Endodermal cell (in vitro differentiated cells): Measurements from ENCODE around the gene AP3D1. TPM values are rescaled to one million over a fixed set of nuclear protein-coding genes. Genes with fewer than 3 reads are reported as not detected.

Experiments used
- DNase-seq: peaks from one replicate; pipeline ENCODE4 v3.0.0-alpha.2; 2017
- H3K27ac ChIP-seq: 2 replicates; pipeline ENCODE4 v1.5.1; 2013; ENCODE audit warnings: mild to moderate bottlenecking, low read depth, low read length, moderate library complexity
- H3K27me3 ChIP-seq: 2 replicates; pipeline ENCODE4 v1.6.1; 2013; ENCODE audit warnings: mild to moderate bottlenecking, low read length, moderate library complexity; ENCODE audit not compliant: insufficient read depth, control insufficient read depth, poor library complexity, severe bottlenecking
- H3K36me3 ChIP-seq: 2 replicates; pipeline ENCODE4 v1.7.0; 2013; ENCODE audit warnings: mild to moderate bottlenecking, low read length, moderate library complexity; ENCODE audit not compliant: control insufficient read depth, insufficient read depth
- H3K4me1 ChIP-seq: one replicate; pipeline ENCODE4 v1.7.0; 2013; ENCODE audit warnings: low read length; ENCODE audit not compliant: control insufficient read depth, insufficient read depth
- H3K4me3 ChIP-seq: 2 replicates; pipeline ENCODE4 v1.5.1; 2013; ENCODE audit warnings: mild to moderate bottlenecking, low read length, moderate library complexity
- H3K9ac ChIP-seq: 2 replicates; pipeline ENCODE4 v1.6.1; 2013; ENCODE audit warnings: mild to moderate bottlenecking, low read length, moderate library complexity; ENCODE audit not compliant: poor library complexity, severe bottlenecking; ENCODE audit errors: extremely low read depth
- H3K9me3 ChIP-seq: 2 replicates; pipeline ENCODE4 v1.6.1; 2013; ENCODE audit warnings: mild to moderate bottlenecking, low read length, moderate library complexity; ENCODE audit not compliant: control insufficient read depth
- H3K27ac Mint-ChIP-seq: 2 replicates; pipeline ENCODE4 v1.8.0; 2020; ENCODE audit warnings: mixed read lengths
- H3K27me3 Mint-ChIP-seq: 2 replicates; pipeline ENCODE4 v1.8.0; 2021; ENCODE audit warnings: mild to moderate bottlenecking, mixed read lengths; ENCODE audit not compliant: insufficient read depth
- H3K36me3 Mint-ChIP-seq: 2 replicates; pipeline ENCODE4 v1.8.0; 2020; ENCODE audit warnings: low read depth, mixed read lengths
- H3K4me1 Mint-ChIP-seq: 2 replicates; pipeline ENCODE4 v1.8.0; 2020; ENCODE audit warnings: mixed read lengths
- H3K4me3 Mint-ChIP-seq: 2 replicates; pipeline ENCODE4 v1.8.0; 2020; ENCODE audit warnings: mild to moderate bottlenecking, moderate library complexity, mixed read lengths
- H3K9me3 Mint-ChIP-seq: 2 replicates; pipeline ENCODE4 v1.8.0; 2020; ENCODE audit warnings: mild to moderate bottlenecking, mixed read lengths
- WGBS, 2 experiments: methylation state at CpG; one replicate each; pipeline versions ENCODE4 v1.1.5 to v1.1.7; 2013; ENCODE audit warnings: missing lambda C conversion rate in 2 of 2, mixed read lengths in 1 of 2; ENCODE audit not compliant: insufficient coverage in 1 of 2, insufficient read length in 1 of 2; 5-methylcytosine and 5-hydroxymethylcytosine counted together
- total RNA-seq, 2 donors: library from RNA; stranded (reverse); fragmentation: NEBNext Ultra II Directional in 1 of 2; extraction: Animal tissue kit (Norgen Biotek cat#: 25700) in 1 of 2; gene quantifications; 2 replicates in 1 of 2; 3 replicates in 1 of 2; pipeline ENCODE4 v1.2.1, GENCODE V29; 2021
- TF ChIP-seq, protein P1 (sequence below): fragments of 200-600 bp; sonication (generic); conservative IDR thresholded peaks from 2 replicates; pipeline ENCODE4 v1.5.0; 2021; ENCODE audit warnings: antibody characterized with exemption, mild to moderate bottlenecking

AP3D1 gene
- total RNA-seq, 2 donors from 2014 or later = 162 to 181 TPM

DNA sequence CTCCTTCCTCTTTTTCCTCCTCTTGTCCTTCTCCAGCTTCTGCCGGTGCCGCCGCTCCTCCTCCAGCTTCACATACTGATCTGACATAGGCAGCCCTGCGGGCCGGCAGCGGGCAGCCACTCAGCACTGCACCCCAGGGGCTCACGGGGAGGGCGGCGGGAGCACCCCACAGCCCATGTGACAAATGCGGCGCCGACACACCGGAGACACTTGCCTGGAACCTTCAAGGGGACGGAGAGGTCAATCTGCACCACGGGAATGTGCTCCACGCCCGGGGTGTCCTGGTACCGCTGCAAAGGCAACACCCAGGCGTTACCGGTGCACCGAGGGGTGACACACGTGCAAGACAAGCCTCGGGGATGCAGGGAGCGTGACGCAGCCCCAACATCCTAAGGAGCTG is 36.0 kb downstream of the AP3D1 start:
- Histone ChIP-seq H3K4me3 (no peak overlapping the region), H3K4me1 (no peaks in the 10 kb centered on the region), H3K9me3 (no peaks in the 10 kb centered on the region), H3K9ac (no peak overlapping the region), H3K27ac (no peak overlapping the region), H3K27me3 (no peaks in the 10 kb centered on the region), H3K36me3 (peaks cover 59% of the 10 kb centered on the region)
- no peak for DNase-seq
- Mint-ChIP-seq H3K4me1 (no peaks in the 10 kb centered on the region), H3K27ac (no peak overlapping the region), H3K9me3 (no peaks in the 10 kb centered on the region), H3K36me3 (peaks cover 58% of the 10 kb centered on the region), H3K27me3 (no peaks in the 10 kb centered on the region), H3K4me3 (no peak overlapping the region)
- TF ChIP-seq, protein P1, sequence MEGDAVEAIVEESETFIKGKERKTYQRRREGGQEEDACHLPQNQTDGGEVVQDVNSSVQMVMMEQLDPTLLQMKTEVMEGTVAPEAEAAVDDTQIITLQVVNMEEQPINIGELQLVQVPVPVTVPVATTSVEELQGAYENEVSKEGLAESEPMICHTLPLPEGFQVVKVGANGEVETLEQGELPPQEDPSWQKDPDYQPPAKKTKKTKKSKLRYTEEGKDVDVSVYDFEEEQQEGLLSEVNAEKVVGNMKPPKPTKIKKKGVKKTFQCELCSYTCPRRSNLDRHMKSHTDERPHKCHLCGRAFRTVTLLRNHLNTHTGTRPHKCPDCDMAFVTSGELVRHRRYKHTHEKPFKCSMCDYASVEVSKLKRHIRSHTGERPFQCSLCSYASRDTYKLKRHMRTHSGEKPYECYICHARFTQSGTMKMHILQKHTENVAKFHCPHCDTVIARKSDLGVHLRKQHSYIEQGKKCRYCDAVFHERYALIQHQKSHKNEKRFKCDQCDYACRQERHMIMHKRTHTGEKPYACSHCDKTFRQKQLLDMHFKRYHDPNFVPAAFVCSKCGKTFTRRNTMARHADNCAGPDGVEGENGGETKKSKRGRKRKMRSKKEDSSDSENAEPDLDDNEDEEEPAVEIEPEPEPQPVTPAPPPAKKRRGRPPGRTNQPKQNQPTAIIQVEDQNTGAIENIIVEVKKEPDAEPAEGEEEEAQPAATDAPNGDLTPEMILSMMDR = no peak
- 96 to 97% methylated on average over 14 to 25 of the region's 25 CpGs for WGBS, 2 experiments

DNA sequence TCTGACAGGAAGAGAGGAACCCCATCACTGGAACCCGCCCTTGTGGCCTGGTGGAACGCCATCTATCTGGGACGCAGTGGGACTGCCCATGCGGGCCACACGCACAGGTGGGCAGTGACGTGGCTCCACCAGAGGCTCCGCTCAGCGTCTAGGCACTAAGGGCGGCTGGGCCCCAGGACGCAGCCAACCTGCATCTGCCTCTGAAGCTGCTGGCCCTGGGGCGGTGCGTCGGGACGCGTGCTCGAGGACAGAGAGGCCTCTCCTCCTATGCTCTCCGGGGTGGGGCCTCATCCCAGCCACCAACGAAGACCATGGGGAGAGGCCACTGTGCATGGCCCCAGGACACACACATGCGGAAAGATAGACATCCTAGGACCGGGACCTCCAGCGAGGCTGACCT is 36.5 kb downstream of the AP3D1 start:
- WGBS, 2 experiments = 96 to 98% methylated on average over 15 to 21 of the region's 21 CpGs
- no peaks in the 10 kb centered on the region for H3K27me3 Mint-ChIP-seq
- no peak overlapping the region for H3K27ac ChIP-seq
- no peak overlapping the region for H3K9ac ChIP-seq
- H3K9me3 Mint-ChIP-seq = no peaks in the 10 kb centered on the region
- no peak overlapping the region for H3K27ac Mint-ChIP-seq
- no peaks in the 10 kb centered on the region for H3K4me1 ChIP-seq
- no peaks in the 10 kb centered on the region for H3K9me3 ChIP-seq
- no peaks in the 10 kb centered on the region for H3K27me3 ChIP-seq
- peaks cover 56% of the 10 kb centered on the region for H3K36me3 Mint-ChIP-seq
- H3K4me3 Mint-ChIP-seq = no peak overlapping the region
- no peak for DNase-seq
- H3K36me3 ChIP-seq = peaks cover 55% of the 10 kb centered on the region
- TF ChIP-seq, protein P1 = no peak
- H3K4me1 Mint-ChIP-seq = no peaks in the 10 kb centered on the region
- H3K4me3 ChIP-seq = no peak overlapping the region

DNA sequence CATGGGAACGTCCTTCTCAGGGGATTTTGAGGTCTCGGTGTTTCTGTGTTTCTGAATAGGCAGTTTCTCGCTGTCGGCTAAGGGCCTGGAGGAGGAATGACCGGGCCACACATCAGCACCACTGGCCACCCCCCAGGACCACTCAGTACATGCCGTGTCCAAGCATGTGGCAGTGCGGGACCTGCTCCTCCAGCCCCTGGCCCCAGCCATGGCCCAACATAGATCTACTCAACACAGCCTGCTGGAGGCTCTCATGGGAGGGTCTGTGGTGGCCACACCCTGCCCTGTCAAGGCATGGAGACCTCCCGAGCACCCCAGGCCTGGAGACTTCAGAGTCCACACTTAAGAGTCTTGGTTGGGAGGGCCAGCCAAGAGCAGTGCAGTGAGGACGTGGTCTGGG is 37.1 kb downstream of the AP3D1 start:
- H3K27me3 ChIP-seq = no peaks in the 10 kb centered on the region
- no peak overlapping the region for H3K27ac Mint-ChIP-seq
- no peaks in the 10 kb centered on the region for H3K4me1 ChIP-seq
- H3K27me3 Mint-ChIP-seq = no peaks in the 10 kb centered on the region
- no peak for DNase-seq
- TF ChIP-seq, protein P1 = no peak
- no peaks in the 10 kb centered on the region for H3K9me3 ChIP-seq
- H3K4me3 ChIP-seq = no peak overlapping the region
- no peak overlapping the region for H3K4me3 Mint-ChIP-seq
- H3K9ac ChIP-seq = no peak overlapping the region
- H3K36me3 Mint-ChIP-seq = peaks cover 60% of the 10 kb centered on the region
- H3K9me3 Mint-ChIP-seq = no peaks in the 10 kb centered on the region
- 90 to 94% methylated on average over 2 to 9 of the region's 9 CpGs for WGBS, 2 experiments
- H3K27ac ChIP-seq = no peak overlapping the region
- H3K36me3 ChIP-seq = peaks cover 54% of the 10 kb centered on the region
- no peaks in the 10 kb centered on the region for H3K4me1 Mint-ChIP-seq
